ENCODE results near the gene HOXB2. TPM values are rescaled to one million over a fixed set of nuclear protein-coding genes. Genes with fewer than 3 reads are reported as not detected.
A peak's percentile ranks its signal among the peaks of the same experiment; 100 is the strongest.

Gene HOXB2
- total and polyA plus RNA-seq, 9 of the 15 experiments (the other 6 are each of a cell fraction or from before 2014, with no cell fraction given): 2.1 to 97.7 (median 21.2) TPM

DNA sequence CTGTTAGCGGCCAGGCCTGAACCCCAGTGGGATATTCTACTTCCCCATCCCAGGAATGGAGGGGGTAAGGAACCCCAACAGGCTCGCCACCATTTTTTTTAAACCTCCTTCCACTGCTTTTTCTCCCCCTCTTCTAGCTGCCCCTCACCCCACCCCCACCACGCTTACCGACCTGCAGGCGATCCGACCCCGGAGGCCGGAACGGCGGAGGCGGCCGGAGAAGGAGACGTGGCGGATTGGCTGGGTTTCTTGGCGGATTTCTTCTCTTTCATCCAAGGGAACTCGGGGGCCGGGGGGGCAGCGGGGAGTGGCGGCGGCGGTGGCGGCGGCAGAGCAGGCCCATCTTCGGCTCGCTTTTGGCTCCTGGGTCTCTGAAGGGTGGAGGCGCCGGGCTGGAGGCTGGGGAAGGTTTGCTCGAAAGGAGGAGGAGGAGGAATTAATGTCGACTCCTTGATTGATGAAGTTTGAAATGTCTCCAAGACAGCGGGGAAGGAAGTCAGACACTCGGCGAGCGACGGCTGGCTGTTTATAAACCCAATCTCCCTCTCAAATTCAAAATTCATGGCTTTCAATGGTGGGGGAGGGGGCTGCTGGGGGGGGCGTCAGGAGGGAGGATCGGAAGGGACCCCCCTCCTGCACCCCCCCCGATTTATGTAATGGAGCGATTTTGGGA is 424 bp downstream of the HOXB2 start (continued):
- TF ChIP-seq, protein P1, sequence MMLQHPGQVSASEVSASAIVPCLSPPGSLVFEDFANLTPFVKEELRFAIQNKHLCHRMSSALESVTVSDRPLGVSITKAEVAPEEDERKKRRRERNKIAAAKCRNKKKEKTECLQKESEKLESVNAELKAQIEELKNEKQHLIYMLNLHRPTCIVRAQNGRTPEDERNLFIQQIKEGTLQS (IDR thresholded peaks at IDR 0.05): no peak
- TF ChIP-seq, protein P1 (CRISPR knock-in tag; conservative IDR thresholded peaks at IDR 0.05): no peak
- no peak for TF ChIP-seq HDGF (IDR thresholded peaks at IDR 0.05)
- TF ChIP-seq YBX1 (IDR thresholded peaks at IDR 0.05): no peak
- no peak for TF ChIP-seq BRD9 (IDR thresholded peaks at IDR 0.05; ENCODE audit: low read depth, partially characterized antibody)
- TF ChIP-seq PYGO2 (tag; IDR thresholded peaks at IDR 0.05): no peak
- TF ChIP-seq ZNF143 (CRISPR knock-in tag; IDR thresholded peaks at IDR 0.05): no peak
- no peak; the same call in none of the 2 replicates for TF ChIP-seq POLR2AphosphoS5 (IDR thresholded peaks at IDR 0.05; ENCODE audit: control insufficient read depth, insufficient read depth, low read depth, low read length)
- TF ChIP-seq, protein P2, sequence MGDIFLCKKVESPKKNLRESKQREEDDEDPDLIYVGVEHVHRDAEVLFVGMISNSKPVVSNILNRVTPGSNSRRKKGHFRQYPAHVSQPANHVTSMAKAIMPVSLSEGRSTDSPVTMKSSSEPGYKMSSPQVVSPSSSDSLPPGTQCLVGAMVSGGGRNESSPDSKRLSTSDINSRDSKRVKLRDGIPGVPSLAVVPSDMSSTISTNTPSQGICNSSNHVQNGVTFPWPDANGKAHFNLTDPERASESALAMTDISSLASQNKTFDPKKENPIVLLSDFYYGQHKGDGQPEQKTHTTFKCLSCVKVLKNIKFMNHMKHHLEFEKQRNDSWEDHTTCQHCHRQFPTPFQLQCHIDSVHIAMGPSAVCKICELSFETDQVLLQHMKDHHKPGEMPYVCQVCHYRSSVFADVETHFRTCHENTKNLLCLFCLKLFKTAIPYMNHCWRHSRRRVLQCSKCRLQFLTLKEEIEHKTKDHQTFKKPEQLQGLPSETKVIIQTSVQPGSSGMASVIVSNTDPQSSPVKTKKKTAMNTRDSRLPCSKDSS (IDR thresholded peaks at IDR 0.05; ENCODE audit: low read depth, partially characterized antibody): no peak
- TF ChIP-seq SRSF1 (IDR thresholded peaks at IDR 0.05; ENCODE audit: low read depth, low read length): no peak
- TF ChIP-seq POLR2H (tag; IDR thresholded peaks at IDR 0.05; ENCODE audit: low read depth): no peak
- TF ChIP-seq NCOR1 (IDR thresholded peaks at IDR 0.05): peak; percentile 22; the same call in 1 of the 2 replicates
- TF ChIP-seq ZBED1 (IDR thresholded peaks at IDR 0.05): no peak
- TF ChIP-seq, protein P3, sequence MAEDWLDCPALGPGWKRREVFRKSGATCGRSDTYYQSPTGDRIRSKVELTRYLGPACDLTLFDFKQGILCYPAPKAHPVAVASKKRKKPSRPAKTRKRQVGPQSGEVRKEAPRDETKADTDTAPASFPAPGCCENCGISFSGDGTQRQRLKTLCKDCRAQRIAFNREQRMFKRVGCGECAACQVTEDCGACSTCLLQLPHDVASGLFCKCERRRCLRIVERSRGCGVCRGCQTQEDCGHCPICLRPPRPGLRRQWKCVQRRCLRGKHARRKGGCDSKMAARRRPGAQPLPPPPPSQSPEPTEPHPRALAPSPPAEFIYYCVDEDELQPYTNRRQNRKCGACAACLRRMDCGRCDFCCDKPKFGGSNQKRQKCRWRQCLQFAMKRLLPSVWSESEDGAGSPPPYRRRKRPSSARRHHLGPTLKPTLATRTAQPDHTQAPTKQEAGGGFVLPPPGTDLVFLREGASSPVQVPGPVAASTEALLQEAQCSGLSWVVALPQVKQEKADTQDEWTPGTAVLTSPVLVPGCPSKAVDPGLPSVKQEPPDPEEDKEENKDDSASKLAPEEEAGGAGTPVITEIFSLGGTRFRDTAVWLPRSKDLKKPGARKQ (CRISPR knock-in tag; IDR thresholded peaks at IDR 0.05): no peak
- TF ChIP-seq, protein P4, sequence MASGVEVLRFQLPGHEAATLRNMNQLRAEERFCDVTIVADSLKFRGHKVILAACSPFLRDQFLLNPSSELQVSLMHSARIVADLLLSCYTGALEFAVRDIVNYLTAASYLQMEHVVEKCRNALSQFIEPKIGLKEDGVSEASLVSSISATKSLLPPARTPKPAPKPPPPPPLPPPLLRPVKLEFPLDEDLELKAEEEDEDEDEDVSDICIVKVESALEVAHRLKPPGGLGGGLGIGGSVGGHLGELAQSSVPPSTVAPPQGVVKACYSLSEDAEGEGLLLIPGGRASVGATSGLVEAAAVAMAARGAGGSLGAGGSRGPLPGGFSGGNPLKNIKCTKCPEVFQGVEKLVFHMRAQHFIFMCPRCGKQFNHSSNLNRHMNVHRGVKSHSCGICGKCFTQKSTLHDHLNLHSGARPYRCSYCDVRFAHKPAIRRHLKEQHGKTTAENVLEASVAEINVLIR (CRISPR knock-in tag; IDR thresholded peaks at IDR 0.05): no peak
- TF ChIP-seq PPARD (CRISPR knock-in tag; IDR thresholded peaks at IDR 0.05): no peak
- TF ChIP-seq SIRT6 (IDR thresholded peaks at IDR 0.05; ENCODE audit: low read depth, low read length): no peak
- TF ChIP-seq ZNF3 (CRISPR knock-in tag; IDR thresholded peaks at IDR 0.05): no peak
- no peak for TF ChIP-seq MIER1 (IDR thresholded peaks at IDR 0.05; ENCODE audit: low read depth)
- TF ChIP-seq EGR1 (conservative IDR thresholded peaks at IDR 0.05): peak; percentile 22; the same call in 1 of the 2 replicates
- TF ChIP-seq, protein P5, sequence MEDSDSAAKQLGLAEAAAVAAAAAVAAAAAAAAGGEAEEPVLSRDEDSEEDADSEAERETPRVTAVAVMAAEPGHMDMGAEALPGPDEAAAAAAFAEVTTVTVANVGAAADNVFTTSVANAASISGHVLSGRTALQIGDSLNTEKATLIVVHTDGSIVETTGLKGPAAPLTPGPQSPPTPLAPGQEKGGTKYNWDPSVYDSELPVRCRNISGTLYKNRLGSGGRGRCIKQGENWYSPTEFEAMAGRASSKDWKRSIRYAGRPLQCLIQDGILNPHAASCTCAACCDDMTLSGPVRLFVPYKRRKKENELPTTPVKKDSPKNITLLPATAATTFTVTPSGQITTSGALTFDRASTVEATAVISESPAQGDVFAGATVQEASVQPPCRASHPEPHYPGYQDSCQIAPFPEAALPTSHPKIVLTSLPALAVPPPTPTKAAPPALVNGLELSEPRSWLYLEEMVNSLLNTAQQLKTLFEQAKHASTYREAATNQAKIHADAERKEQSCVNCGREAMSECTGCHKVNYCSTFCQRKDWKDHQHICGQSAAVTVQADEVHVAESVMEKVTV (CRISPR knock-in tag; IDR thresholded peaks at IDR 0.05): no peak
- 0 out of 2 replicates have a peak, but pooled peaks have one; percentile 6 for TF ChIP-seq CBFA2T3 (IDR thresholded peaks at IDR 0.05)
- TF ChIP-seq SMAD4 (CRISPR knock-in tag; conservative IDR thresholded peaks at IDR 0.05): 0 out of 2 replicates have a peak, but pooled peaks have one; percentile 4
